Heart left ventricle (tissue), 13 donors: ENCODE measurements around the gene DIP2C.

Experiments
- CTCF ChIP-seq, 12 donors: fragments of 200-600 bp; sonication (generic) in 4 of 12; IDR thresholded peaks; one replicate each; pipeline versions ENCODE4 v1.5.0 to v1.8.0; 2018 to 2022; ENCODE audit warnings: antibody characterized with exemption in 12 of 12, mild to moderate bottlenecking in 5 of 12
- POLR2A ChIP-seq, 2 donors: fragments of 450-650 bp; IDR thresholded peaks; one replicate each; pipeline ENCODE4 v1.6.1; 2017; ENCODE audit warnings: antibody characterized with exemption in 2 of 2, mild to moderate bottlenecking in 2 of 2, moderate library complexity in 2 of 2
- donor health status: ischemic (EF 13 %, LVEDD 7.1; RV severe dilation, severe dysfunction).
- donor health status: DM: no; HTN: yes; CAD: no.
- donor health status: DM: no; HTN: no; CAD: no.
- donor health status: ischemic (EF 25% LVEDD 6.9; RV normal size, moderate dysfunction).
- donor health status: ischemic (EF 25% LVEDD 5.7; RV mildly dilated, moderate dysfunction).
- donor health status: ischemic (EF 35%, LVEDD 5.7; RV mildly dilated, moderate dysfunction).
- donor health status: nonischemic (EF 11% LVEDD 7.7; RV severe dilation, severe dysfunction).
- donor health status: DM: yes; HTN: yes; CAD: no.
- donor health status: PGD.
- donor health status: ischemic (EF 29% LVEDD 5.4; RV normal size, mild dysfunction).
- donor health status: nonischemic (EF 23%, LVEDD 6.1; RV moderate dilation, normal function).

- no peak for TF ChIP-seq CTCF (IDR thresholded peaks at IDR 0.05)
- no peak for TF ChIP-seq POLR2A (IDR thresholded peaks at IDR 0.05)
These were observed 293.8 kb downstream of the DIP2C start for GRCh38 chr10:395665-396064.
